Transverse colon (tissue), 4 donors: ENCODE results near the gene TAF4.

Experiments
- EP300 ChIP-seq: sonication (generic); formaldehyde crosslinking; IDR thresholded peaks from one replicate; pipeline ENCODE4 v1.6.1; 2017; ENCODE audit warnings: antibody characterized with exemption, low read depth
- POLR2AphosphoS5 ChIP-seq, 3 donors: sonication (generic); formaldehyde crosslinking; IDR thresholded peaks; one replicate each; pipeline ENCODE4 v1.6.1; 2016; ENCODE audit warnings: antibody characterized with exemption in 3 of 3
- TF ChIP-seq, protein P1 (sequence below), 5 experiments: fragments of 200-600 bp in 3 of 5; fragments of 450-650 bp in 2 of 5; sonication (generic) in 3 of 5; IDR thresholded peaks; 1 replicate in 2 of 5; 2 replicates in 3 of 5; pipeline ENCODE4 v1.5.1; 2016 to 2017; ENCODE audit warnings: antibody characterized with exemption in 5 of 5, inconsistent platforms in 3 of 5, mild to moderate bottlenecking in 2 of 5, moderate library complexity in 1 of 5

DNA sequence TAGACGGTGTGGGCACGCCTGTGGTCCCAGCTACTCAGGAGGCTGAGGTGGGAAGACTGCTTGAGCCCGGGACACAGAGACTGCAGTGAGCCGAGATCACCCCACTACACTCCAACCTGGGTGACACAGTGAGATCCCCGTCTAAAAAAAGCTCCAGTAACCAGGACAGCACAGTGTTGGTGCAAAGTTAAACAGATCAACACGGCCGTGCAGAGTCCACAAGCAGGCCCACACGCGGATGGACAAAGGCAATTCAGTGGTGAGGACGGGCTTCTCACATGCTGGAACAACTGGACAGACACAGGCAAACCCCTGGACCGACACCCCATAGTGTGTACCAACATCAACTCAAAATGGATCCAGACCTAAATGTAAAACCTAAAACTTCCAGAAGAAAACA lies 41.7 kb downstream of the TAF4 start:
- TF ChIP-seq, protein P1, sequence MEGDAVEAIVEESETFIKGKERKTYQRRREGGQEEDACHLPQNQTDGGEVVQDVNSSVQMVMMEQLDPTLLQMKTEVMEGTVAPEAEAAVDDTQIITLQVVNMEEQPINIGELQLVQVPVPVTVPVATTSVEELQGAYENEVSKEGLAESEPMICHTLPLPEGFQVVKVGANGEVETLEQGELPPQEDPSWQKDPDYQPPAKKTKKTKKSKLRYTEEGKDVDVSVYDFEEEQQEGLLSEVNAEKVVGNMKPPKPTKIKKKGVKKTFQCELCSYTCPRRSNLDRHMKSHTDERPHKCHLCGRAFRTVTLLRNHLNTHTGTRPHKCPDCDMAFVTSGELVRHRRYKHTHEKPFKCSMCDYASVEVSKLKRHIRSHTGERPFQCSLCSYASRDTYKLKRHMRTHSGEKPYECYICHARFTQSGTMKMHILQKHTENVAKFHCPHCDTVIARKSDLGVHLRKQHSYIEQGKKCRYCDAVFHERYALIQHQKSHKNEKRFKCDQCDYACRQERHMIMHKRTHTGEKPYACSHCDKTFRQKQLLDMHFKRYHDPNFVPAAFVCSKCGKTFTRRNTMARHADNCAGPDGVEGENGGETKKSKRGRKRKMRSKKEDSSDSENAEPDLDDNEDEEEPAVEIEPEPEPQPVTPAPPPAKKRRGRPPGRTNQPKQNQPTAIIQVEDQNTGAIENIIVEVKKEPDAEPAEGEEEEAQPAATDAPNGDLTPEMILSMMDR (IDR thresholded peaks at IDR 0.05), result no peak
- TF ChIP-seq EP300 (no peak), POLR2AphosphoS5 (IDR thresholded peaks at IDR 0.05) (no peak)
